ENCODE data around the gene SIAH1. TPM values are rescaled to one million over a fixed set of nuclear protein-coding genes. Genes with fewer than 3 reads are reported as not detected.

SIAH1 gene
- total and polyA plus RNA-seq, 10 of the 15 experiments (the other 5 are each of a cell fraction or from before 2014, with no cell fraction given), result 5.1 to 21.1 (median 13.9) TPM

DNA sequence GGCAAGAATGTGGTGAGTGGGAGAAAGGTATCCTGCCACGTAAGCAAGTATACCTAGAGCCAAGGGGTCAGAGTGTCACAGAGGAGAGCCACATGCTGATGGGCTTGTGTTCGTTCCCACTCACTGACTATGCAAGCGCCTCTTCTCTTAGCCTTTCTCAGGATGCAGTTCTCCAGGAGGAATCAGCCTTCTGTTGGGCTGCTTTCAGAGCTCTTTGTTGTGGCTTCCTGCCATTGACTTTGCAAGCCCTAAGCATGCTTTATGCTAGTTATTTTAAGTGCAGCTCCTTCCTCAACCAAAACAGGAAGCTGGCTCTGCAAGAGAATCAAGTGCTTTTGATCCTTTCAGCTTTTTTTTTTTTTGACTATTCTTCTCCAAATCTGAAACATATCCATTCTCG is 66.6 kb downstream of the SIAH1 start:
- Histone ChIP-seq H2AFZ (ENCODE audit: control insufficient read depth, low read depth, low read length) (no peak overlapping the region), H3K4me3 (no peak overlapping the region), H3K27ac (ENCODE audit: control insufficient read depth, insufficient read depth) (peak overlapping the region; percentile 2), H3K79me2 (ENCODE audit: control insufficient read depth, insufficient read depth, low read length) (no peaks in the 10 kb centered on the region), H3K4me1 (ENCODE audit: control insufficient read depth, insufficient read depth, low read length) (peaks cover 8% of the 10 kb centered on the region; the same call in 1 of the 2 replicates), H3K27me3 (replicated peaks in 1 of 2; ENCODE audit: control insufficient read depth in 2 of 2, insufficient read depth in 2 of 2, low read length in 1 of 2) (no peaks in the 10 kb centered on the region), H3K36me3 (ENCODE audit: control insufficient read depth in 2 of 2, insufficient read depth in 2 of 2, low read length in 1 of 2) (no peaks in the 10 kb centered on the region; a peak in 1 of 4 replicates), H4K20me1 (ENCODE audit: control insufficient read depth, insufficient read depth) (no peaks in the 10 kb centered on the region), H3K4me2 (ENCODE audit: control insufficient read depth, insufficient read depth) (peak overlapping the region; percentile 46), H3K9me3 (replicated peaks; ENCODE audit: control insufficient read depth, insufficient read depth, low read length) (no peaks in the 10 kb centered on the region), H3K9ac (ENCODE audit: control insufficient read depth, insufficient read depth, low read length) (no peak overlapping the region)
- DNase-seq (ENCODE audit: low read depth, low spot score) (peak; percentile 23), ATAC-seq (peak; percentile 50), FAIRE-seq (peak; percentile 64)
- RAD21 ChIA-PET (ENCODE audit: unreplicated experiment), result interaction anchor here (0.6 to 1.7 kb wide), 2 partner anchors 38 to 305 kb away, joined by 3 to 4 read pairs; no protein-coding TSS in a partner anchor
- POLR2A ChIA-PET, result interaction anchor here (0.5 to 0.9 kb wide), 4 partner anchors 29 to 570 kb away, joined by 3 to 4 read pairs (median 3); no protein-coding TSS in a partner anchor
- intact Hi-C loops (cut with micrococcal nuclease; ENCODE audit: unreplicated experiment) (no loop called here), in situ Hi-C loops (cut with MboI) (no loop called here)
- WGBS (ENCODE audit: insufficient coverage, insufficient replicate concordance, low lambda C conversion rate, missing lambda C conversion rate), result 24% methylated on average over 4 of the region's 4 CpGs
- no TSS peak for BruUV-seq (replicated peaks)
- SMC1A ChIA-PET (ENCODE audit: uncharacterized antibody, unreplicated experiment), result interaction anchor here (1.1 kb wide), 1 partner anchor 27 kb away, joined by 4 read pairs; no protein-coding TSS in a partner anchor
- CTCF ChIA-PET, result interaction anchor here (0.9 to 2.0 kb wide), 5 partner anchors 8 to 310 kb away, joined by 3 to 5 read pairs (median 4); no protein-coding TSS in a partner anchor
- TF ChIP-seq EED (IDR thresholded peaks at IDR 0.05; ENCODE audit: low read depth) (0 out of 2 replicates have a peak, but pooled peaks have one; percentile 30), CREM (IDR thresholded peaks at IDR 0.05; ENCODE audit: low read depth) (no peak), TCF7 (IDR thresholded peaks at IDR 0.05; ENCODE audit: borderline replicate concordance) (peak; percentile 87), PBX3 (IDR thresholded peaks at IDR 0.05; ENCODE audit: insufficient replicate concordance, low read depth, low read length) (no peak), JUNB (IDR thresholded peaks at IDR 0.05) (no peak), ZNF687 (IDR thresholded peaks at IDR 0.05) (no peak), MYB (IDR thresholded peaks at IDR 0.05; ENCODE audit: borderline replicate concordance, low read depth, low read length) (no peak), MEF2A (IDR thresholded peaks at IDR 0.05; ENCODE audit: insufficient read depth, low read depth, low read length) (peak; percentile 35; the same call in 1 of the 2 replicates), RFX5 (IDR thresholded peaks at IDR 0.05; ENCODE audit: low read depth, low read length) (no peak), CREB1 (IDR thresholded peaks at IDR 0.05; ENCODE audit: low read depth) (no peak), WRNIP1 (IDR thresholded peaks at IDR 0.05; ENCODE audit: borderline replicate concordance, low read depth, low read length) (no peak), SP1 (IDR thresholded peaks at IDR 0.05; ENCODE audit: low read depth, low read length) (no peak), ZNF217 (IDR thresholded peaks at IDR 0.05) (no peak), STAT1 (conservative IDR thresholded peaks at IDR 0.05) (no peak), E2F4 (IDR thresholded peaks at IDR 0.05; ENCODE audit: low read depth, low read length) (no peak), MEF2B (IDR thresholded peaks at IDR 0.05; ENCODE audit: partially characterized antibody, poor library complexity, severe bottlenecking) (no peak), KDM1A (IDR thresholded peaks at IDR 0.05; ENCODE audit: borderline replicate concordance) (no peak)
- TF ChIP-seq, protein P1, sequence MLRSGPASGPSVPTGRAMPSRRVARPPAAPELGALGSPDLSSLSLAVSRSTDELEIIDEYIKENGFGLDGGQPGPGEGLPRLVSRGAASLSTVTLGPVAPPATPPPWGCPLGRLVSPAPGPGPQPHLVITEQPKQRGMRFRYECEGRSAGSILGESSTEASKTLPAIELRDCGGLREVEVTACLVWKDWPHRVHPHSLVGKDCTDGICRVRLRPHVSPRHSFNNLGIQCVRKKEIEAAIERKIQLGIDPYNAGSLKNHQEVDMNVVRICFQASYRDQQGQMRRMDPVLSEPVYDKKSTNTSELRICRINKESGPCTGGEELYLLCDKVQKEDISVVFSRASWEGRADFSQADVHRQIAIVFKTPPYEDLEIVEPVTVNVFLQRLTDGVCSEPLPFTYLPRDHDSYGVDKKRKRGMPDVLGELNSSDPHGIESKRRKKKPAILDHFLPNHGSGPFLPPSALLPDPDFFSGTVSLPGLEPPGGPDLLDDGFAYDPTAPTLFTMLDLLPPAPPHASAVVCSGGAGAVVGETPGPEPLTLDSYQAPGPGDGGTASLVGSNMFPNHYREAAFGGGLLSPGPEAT (IDR thresholded peaks at IDR 0.05; ENCODE audit: low read depth), result no peak

Data from GM12878 (cell line).